ENCODE measurements around the gene ITSN1.
A peak's percentile ranks its signal among the peaks of the same experiment; 100 is the strongest.

Gene ITSN1

DNA sequence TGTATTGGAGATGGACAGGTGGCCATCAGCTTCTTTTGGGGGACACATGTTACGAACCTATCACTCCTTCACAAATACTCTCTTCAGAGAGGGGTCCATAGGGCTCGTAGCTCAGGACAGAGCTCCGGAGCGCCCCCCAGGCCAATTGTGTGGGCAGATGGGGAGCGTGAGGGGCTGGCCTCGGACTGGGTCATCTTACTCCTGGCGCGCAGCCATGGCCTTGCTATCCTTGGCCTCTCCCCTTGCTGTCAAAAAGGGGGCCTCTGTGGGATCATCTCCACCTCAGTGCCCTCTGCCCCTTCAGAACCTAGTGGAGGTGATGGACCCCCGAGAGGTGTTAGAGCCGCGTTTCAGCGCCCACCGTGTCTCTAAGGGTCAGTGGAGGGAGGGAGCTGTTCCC, 238.3 kb downstream of the ITSN1 start:
- no peak for FAIRE-seq
- no peak for DNase-seq (ENCODE audit: insufficient read length, low spot score)

DNA sequence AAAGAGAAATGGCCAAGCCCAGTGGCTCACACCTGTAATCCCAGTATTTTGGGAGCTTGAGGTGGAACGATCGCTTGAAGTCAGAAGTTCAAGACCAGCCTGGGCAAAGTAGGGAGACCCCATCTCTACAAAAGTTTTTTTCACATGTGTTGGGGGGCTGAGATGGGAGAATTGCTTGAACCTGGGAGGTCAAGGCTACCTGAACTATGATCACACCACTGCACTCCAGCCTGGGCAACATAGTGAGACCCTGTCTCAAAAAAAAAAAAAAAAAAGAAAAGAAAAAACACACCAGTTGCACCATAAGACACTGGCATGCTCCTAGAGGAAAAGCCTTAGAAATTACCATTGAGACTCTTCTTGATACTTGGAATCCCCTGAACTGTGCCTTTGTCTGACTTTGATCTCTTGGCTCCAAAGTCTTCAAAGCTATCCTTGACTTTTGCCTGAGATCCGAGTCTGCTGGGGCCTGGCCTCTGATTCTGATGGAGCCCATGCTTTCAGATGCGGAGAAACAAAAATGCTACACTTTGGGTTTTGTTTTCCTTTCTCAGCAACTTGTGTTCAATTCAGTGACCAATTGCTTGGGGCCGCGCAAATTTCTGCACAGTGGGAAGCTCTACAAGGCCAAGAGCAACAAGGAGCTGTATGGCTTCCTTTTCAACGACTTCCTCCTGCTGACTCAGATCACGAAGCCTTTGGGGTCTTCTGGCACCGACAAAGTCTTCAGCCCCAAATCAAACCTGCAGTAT, 239.6 kb downstream of the ITSN1 start:
- no peak for DNase-seq (ENCODE audit: insufficient read length, low spot score)
- no peak for FAIRE-seq

DNA sequence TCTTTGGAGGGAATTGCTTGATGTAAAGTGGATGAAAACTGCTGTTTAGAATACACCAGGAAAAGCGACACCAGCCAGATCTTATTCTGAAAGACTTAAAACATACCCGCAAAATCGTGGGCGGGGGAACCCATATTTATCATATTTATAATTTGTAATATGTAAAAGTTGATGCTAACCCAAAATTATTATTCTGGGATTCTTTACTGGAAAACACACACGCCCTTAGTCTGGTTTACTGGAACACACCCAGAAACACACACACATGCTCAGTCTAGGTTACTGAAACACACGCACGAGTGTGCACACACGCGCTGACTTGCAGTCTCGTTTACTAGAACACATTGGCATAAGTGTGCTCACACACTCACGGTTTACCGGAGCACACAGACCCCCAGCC, 240.8 kb downstream of the ITSN1 start:
- DNase-seq (ENCODE audit: insufficient read length, low spot score) (no peak), FAIRE-seq (no peak)

DNA sequence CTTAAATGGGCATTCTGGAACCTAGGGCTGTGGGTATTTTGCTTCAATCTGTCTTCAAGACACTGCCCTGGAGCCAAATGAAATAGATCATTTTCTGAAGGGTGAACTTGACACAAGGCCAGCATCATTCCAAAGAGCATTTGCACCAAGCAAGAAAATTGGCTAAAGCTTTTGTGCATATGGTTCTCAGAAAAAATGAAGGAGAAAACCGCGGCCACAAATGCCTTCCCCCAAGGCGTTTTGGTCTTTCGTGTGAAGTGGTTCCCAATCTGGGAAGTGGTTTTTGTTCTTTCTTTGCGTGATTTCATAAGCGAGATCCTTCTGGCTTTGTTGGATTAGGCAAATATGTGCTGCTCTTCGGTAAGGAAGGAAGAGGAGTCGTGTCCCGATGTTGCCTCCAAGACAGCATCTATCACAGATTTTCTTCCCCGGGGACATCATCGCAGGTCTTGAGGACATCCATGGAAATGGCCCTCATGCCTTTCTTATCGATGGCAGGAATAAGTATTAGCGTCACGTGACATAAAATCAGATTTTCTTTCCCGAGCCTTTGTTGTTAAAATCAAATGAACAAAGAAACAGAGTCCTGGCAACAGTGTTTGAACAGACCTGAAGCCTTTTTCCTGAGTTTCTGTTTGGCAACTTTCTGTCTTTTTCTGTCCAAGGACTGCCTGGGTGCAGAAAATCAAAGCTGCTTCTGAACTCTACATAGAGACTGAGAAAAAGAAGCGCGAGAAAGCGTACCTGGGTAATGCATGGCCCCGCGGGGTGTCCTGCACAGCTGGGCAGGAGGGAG, 242.3 kb downstream of the ITSN1 start:
- no peak for DNase-seq (ENCODE audit: insufficient read length, low spot score)
- FAIRE-seq, result no peak

- DNase-seq (ENCODE audit: insufficient read length, low spot score) (no peak), FAIRE-seq (no peak)
These were observed 242.8 kb downstream of the ITSN1 start for GRCh38 chr21:33885172-33885514.

DNA sequence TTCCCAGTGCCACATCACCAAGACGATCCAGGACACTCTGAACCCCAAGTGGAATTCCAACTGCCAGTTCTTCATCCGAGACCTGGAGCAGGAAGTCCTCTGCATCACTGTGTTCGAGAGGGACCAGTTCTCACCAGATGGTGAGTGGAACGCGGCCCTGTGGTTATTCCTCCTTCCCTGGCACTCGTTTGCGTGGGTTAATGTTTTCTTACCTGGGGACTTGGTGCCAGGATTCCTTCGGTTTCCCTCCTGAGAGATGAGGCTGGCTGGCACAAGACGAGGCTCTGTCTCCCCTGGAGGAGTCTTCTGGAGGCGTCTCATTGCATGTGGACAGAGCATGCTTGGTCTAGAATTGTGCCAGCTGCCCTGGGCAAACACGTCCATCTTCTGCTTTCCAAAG, 244.0 kb downstream of the ITSN1 start:
- FAIRE-seq, result no peak

DNA sequence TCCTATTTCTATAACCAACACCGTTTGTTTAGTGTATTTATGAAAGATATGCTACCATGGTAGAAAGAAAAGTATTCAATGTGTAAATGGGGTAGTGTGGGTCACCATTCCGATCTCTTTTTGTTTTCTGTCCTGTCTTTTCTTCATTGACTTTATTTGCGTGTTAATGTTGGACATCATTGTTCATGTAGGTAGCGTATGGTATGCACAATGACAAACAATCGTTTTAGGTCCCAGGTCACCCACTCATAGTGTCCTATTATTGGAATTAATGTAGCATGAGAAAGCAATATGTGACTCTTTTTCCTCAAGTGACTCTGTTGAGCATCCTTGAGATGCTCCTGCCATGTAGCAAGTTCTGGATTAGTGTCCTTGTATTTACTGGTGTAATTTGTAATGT, 247.9 kb downstream of the ITSN1 start:
- FAIRE-seq, result no peak
- no peak for DNase-seq (ENCODE audit: insufficient read length, low spot score)

More for the DNA sequence above, 244.0 kb downstream of the ITSN1 start:
- DNase-seq (ENCODE audit: insufficient read length, low spot score), result no peak

DNA sequence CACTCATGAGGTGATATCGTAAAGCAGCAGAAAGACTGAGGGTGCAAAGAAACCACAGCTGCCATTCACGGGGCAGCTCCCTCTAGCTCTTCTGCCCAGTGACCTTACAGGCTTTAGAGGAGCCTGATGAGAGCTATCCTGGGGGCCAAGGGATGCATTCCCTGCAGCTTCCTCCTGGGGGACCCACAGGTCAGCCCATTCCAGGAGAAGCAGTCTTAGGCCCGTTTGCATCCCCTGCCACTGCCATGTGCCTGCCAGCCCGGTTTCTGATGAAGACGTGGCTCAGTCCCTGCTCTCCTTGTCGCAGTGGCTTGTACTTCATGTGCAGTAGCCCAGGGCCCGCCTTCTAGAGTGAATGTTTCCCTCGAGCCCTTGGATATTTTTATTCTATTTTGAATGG, 250.6 kb downstream of the ITSN1 start:
- FAIRE-seq (no peak), DNase-seq (ENCODE audit: insufficient read length, low spot score) (no peak)

DNA sequence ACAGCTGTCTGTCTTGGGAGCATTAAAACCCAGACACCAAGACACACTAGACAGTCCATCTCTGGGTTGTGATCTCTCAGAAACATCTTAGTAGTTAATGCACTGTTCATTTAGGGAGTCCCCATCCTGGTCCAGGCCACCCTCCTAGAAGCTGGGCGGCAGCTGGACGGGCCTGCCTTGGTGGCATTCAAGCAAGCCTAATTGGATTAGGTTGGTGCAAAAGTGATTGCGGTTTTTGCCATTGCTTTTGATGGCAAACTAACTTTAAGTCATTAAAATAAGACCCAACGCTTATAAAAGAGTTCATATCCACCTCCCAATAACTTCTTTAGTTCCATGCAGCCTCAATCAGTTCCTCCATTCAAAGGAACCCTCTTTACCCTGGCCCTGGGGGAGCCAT, 251.6 kb downstream of the ITSN1 start:
- no peak for FAIRE-seq
- no peak for DNase-seq (ENCODE audit: insufficient read length, low spot score)

DNA sequence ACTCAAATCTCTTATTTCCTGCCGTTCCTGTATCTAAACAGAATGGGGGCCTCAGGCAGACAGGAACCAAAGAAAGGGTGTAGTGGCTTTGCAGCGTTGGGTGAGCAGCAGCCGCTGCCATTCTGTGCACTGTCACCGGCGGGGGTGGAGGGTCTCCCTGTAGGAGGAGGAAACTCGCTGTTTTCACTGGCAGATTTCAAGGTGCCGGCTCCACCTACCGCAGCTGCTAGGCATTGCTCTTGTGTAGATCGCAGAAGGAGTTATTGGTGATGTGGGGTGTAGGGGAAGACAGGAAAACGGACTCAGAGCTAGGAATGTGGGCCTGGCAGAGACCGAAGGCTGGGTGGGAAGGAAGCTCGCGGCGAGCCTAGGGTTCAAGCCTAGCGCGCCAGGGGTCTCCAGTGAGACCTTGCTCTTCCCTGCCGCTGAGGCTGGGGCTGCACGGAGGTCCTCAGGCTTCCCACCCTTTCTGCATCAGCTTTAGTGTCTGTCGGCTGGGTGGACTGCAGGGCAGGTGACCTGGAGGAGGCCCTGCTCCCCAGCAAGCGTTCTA, 252.5 kb downstream of the ITSN1 start:
- DNase-seq (ENCODE audit: insufficient read length, low spot score) (peak; percentile 94), FAIRE-seq (peak; percentile 93)

- FAIRE-seq, result peak; percentile 95
These were observed 253.1 kb downstream of the ITSN1 start for GRCh38 chr21:33895356-33895755.

DNA sequence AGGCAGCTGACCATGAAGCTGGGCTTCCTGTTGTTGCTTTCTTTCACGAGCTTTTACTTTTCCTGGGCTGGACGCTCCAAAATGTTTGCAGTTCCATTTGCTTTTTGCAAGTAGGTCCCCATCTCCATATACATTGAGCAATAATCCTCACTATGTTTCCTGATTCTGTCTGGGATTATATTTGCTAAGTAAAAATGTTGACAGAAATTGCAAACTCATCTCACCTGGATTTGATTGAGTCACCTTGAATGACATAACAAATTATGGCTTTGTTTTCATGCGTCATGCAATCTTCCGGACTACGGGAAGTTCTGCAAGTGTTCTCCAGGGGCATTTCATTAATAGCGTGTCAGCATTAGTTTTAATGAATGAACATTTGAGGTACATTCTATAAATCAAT, 254.4 kb downstream of the ITSN1 start:
- FAIRE-seq, result no peak
- no peak for DNase-seq (ENCODE audit: insufficient read length, low spot score)

More at GRCh38 chr21:33895356-33895755, 253.1 kb downstream of the ITSN1 start:
- no peak for DNase-seq (ENCODE audit: insufficient read length, low spot score)

GRCh38 chr21:33897098-33897497, 254.8 kb downstream of the ITSN1 start:
- FAIRE-seq (no peak), DNase-seq (ENCODE audit: insufficient read length, low spot score) (no peak)

DNA sequence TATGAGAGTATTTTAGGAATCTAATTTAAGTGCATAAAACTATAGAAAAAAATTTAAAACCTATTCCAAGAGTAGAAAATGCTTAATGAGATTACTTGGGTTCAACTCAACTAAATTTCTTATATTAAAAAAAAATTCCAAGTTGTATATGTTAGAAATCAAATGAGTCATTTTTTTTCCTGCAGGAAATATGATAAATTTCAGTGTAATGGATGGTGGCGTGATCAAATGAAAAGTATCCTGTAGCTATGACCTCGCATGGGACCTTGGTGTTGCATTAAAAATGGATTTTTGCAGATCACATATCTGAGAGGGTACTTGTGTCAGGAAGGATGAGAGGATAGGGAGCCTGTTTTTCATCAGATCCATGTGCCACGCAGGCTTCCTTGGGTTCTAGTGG, 255.4 kb downstream of the ITSN1 start:
- FAIRE-seq, result no peak

GRCh38 chr21:33898586-33898985, 256.3 kb downstream of the ITSN1 start:
- FAIRE-seq, result no peak

More for the DNA sequence above, 255.4 kb downstream of the ITSN1 start:
- no peak for DNase-seq (ENCODE audit: insufficient read length, low spot score)

DNA sequence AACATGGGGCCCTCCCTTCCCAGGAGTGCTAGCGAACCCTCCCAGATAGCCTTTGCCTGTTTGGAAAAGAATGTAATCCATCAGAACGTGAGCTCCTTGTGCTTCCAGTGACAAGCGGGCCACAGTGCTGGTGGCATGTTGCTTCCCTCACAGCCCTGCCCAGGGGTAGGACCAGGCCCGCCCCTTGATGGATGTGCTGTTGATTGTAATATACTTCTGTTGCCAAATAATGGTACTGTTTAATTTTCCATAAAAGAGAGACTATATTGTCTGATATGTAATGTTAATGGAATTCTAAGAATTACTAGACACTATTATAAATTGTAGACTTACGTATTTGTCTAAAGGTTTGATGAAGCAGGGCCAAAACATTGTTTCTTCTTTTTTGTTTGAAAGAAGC, 256.9 kb downstream of the ITSN1 start:
- FAIRE-seq (no peak), DNase-seq (ENCODE audit: insufficient read length, low spot score) (no peak)

More at GRCh38 chr21:33898586-33898985, 256.3 kb downstream of the ITSN1 start:
- no peak for DNase-seq (ENCODE audit: insufficient read length, low spot score)

- peak; percentile 48 for DNase-seq (ENCODE audit: insufficient read length, low spot score)
These were observed 259.3 kb downstream of the ITSN1 start for GRCh38 chr21:33901412-33902288.

DNA sequence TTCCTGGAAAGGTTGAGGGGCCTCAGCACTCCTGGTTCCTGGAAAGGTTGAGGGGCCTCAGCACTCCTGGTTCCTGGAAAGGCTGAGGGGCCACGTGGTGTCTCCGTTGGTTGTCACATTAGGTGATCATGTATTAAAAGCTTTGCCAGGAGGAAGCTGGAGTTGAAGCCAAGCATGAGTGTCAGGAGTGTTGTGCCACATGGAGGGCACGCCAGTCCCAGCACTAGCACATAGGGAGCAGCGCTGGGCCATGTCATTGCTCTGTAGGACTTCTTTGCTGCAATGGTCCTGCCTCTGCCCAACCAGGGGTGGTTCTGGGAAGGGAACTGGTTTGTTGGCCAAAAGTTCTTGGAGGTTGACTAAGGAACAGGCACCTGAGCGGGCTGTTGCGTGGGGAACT, 260.0 kb downstream of the ITSN1 start:
- no peak for DNase-seq (ENCODE audit: insufficient read length, low spot score)
- no peak for FAIRE-seq

More at GRCh38 chr21:33901412-33902288, 259.3 kb downstream of the ITSN1 start:
- FAIRE-seq, result peak; percentile 77

DNA sequence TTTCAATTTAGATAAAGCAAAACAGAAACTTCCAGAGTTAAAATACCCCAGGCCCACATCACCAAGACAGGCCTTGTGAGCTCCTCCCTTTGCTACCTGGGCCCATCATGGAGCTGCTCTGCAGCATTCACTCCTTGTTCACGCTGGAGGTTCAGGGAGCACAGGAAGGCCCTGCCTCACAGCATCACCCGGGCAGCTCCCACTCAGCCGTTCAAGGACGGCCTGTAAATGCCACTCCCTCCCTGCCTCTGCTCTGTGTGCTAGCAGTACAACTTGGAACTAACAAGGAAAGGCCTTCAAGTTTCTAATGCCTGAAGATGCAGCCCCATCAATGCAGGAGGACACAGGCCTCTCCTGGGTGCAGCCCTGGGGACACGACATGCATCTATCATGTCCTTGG, 261.7 kb downstream of the ITSN1 start:
- DNase-seq (ENCODE audit: insufficient read length, low spot score) (no peak), FAIRE-seq (no peak)

GRCh38 chr21:33908760-33909159, 266.5 kb downstream of the ITSN1 start:
- FAIRE-seq (no peak), DNase-seq (ENCODE audit: insufficient read length, low spot score) (no peak)

GRCh38 chr21:33909756-33910155, 267.5 kb downstream of the ITSN1 start:
- FAIRE-seq (no peak), DNase-seq (ENCODE audit: insufficient read length, low spot score) (no peak)

Data from HTR-8/SVneo (cell line).